Caco-2 (cell line): Measurements from ENCODE around the gene SMYD5. TPM values are rescaled to one million over a fixed set of nuclear protein-coding genes. Genes with fewer than 3 reads are reported as not detected.

Source experiments
- BruUV-seq: library from RNA; stranded (reverse); fragments of 400-500 nt; replicated peaks from 2 replicates; lab custom pipeline; 2021; lab: Mats Ljungman, UMichigan
- CTCF ChIA-PET: fragments of 300-600 bp; sonication (Branson Sonifier 250); formaldehyde crosslinking; loops from one replicate; lab custom pipeline; 2022; ENCODE audit warnings: antibody characterized with exemption; lab: Charles Lee
- POLR2A ChIA-PET: fragments of 300-600 bp; sonication (Branson Sonifier 250); formaldehyde crosslinking; loops from one replicate; lab custom pipeline; 2022; ENCODE audit warnings: antibody characterized with exemption; lab: Charles Lee
- DNase-seq, 2 experiments: peaks; one replicate each; pipeline versions ENCODE4 v3.0.0 to v3.0.0-alpha.2; 2020 to 2022
- H3K27me3 ChIP-seq: replicated peaks from 2 replicates; pipeline ENCODE4 v1.6.0; 2011; ENCODE audit warnings: low read length; ENCODE audit not compliant: control insufficient read depth, insufficient read depth
- H3K36me3 ChIP-seq: 2 replicates; pipeline ENCODE4 v1.5.1; 2011; ENCODE audit warnings: low read length; ENCODE audit not compliant: control insufficient read depth, insufficient read depth
- H3K4me1 ChIP-seq: fragments of 250-450 bp; sonication (Bioruptor Pico); 2 replicates; pipeline ENCODE4 v1.5.1; 2020; ENCODE audit warnings: mild to moderate bottlenecking
- H3K4me3 ChIP-seq: 2 replicates; pipeline ENCODE4 v1.5.1; 2011; ENCODE audit warnings: low read depth, mild to moderate bottlenecking, control low read depth, low read length
- H3K9me3 ChIP-seq: fragments of 250-450 bp; sonication (Bioruptor Pico); 2 replicates; pipeline ENCODE4 v1.5.1; 2020; ENCODE audit warnings: mild to moderate bottlenecking, moderate library complexity
- H3K27ac Mint-ChIP-seq: one replicate; pipeline ENCODE4 v1.8.0; 2022; ENCODE audit warnings: mixed read lengths; ENCODE audit not compliant: unreplicated experiment
- H3K27me3 Mint-ChIP-seq: one replicate; pipeline ENCODE4 v1.8.0; 2022; ENCODE audit warnings: mixed read lengths; ENCODE audit not compliant: insufficient read depth, unreplicated experiment
- H3K36me3 Mint-ChIP-seq: one replicate; pipeline ENCODE4 v1.8.0; 2022; ENCODE audit warnings: mild to moderate bottlenecking, mixed read lengths; ENCODE audit not compliant: insufficient read depth, unreplicated experiment
- H3K4me1 Mint-ChIP-seq: one replicate; pipeline ENCODE4 v1.8.0; 2022; ENCODE audit warnings: low read depth, mixed read lengths; ENCODE audit not compliant: unreplicated experiment
- H3K4me3 Mint-ChIP-seq: one replicate; pipeline ENCODE4 v1.8.0; 2022; ENCODE audit warnings: mild to moderate bottlenecking, moderate library complexity, mixed read lengths; ENCODE audit not compliant: unreplicated experiment
- H3K9me3 Mint-ChIP-seq: one replicate; pipeline ENCODE4 v1.8.0; 2022; ENCODE audit warnings: mixed read lengths; ENCODE audit not compliant: unreplicated experiment
- intact Hi-C: fragments of 100-400 bp; cut with micrococcal nuclease; formaldehyde crosslinking; loops from one replicate; pipeline ENCODE4 v1.10.0; 2022; ENCODE audit not compliant: unreplicated experiment
- total RNA-seq: library from RNA; stranded (reverse); gene quantifications from 2 replicates; pipeline ENCODE4 v1.2.3, GENCODE V29; 2022
- TF ChIP-seq, protein P1 (sequence below), 2 experiments: fragments of 200-600 bp in 1 of 2; IDR thresholded peaks; 1 replicate in 1 of 2; 2 replicates in 1 of 2; pipeline versions ENCODE4 v1.5.1 to v1.8.0; 2011 to 2022; ENCODE audit warnings: antibody characterized with exemption in 1 of 2, control low read depth in 1 of 2, inconsistent platforms in 1 of 2, low read depth in 1 of 2, low read length in 1 of 2, mild to moderate bottlenecking in 1 of 2, moderate library complexity in 1 of 2; ENCODE audit not compliant: insufficient read depth in 1 of 2, severe bottlenecking in 1 of 2, unreplicated experiment in 1 of 2

Gene SMYD5
- total RNA-seq, 1 experiment from 2014 or later = 65.8 TPM

DNA sequence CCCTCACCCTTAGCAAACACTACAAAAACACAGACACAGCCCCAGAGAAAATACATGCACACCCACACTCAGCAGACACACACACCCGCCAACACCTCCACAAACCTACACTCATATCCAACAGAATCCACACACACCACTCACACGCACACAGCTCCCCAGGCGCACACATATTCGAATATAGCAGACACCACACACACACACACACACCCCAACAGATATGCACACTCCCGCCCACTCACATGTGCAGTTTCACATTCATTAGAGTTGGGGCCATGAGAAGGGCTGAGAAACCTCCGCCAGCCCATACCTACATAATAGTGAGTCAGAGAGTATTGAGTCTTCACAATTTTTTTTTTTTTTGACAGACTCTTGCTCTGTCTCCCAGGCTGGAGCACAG is 41.1 kb upstream of the SMYD5 start:
- H3K4me3 Mint-ChIP-seq = no peak overlapping the region
- no peak for DNase-seq
- ChIA-PET POLR2A (no interaction called here), CTCF (interaction anchor here (0.8 kb wide), 1 partner anchor 10 kb away, joined by 3 read pairs; no protein-coding TSS in a partner anchor)
- H3K9me3 ChIP-seq = no peaks in the 10 kb centered on the region
- peaks cover 6% of the 10 kb centered on the region for H3K27me3 Mint-ChIP-seq
- no peak overlapping the region for H3K4me3 ChIP-seq
- peaks cover 12% of the 10 kb centered on the region for H3K36me3 Mint-ChIP-seq
- no peaks in the 10 kb centered on the region for H3K9me3 Mint-ChIP-seq
- H3K27me3 ChIP-seq = no peaks in the 10 kb centered on the region
- peaks cover 27% of the 10 kb centered on the region for H3K4me1 ChIP-seq
- TF ChIP-seq, protein P1, sequence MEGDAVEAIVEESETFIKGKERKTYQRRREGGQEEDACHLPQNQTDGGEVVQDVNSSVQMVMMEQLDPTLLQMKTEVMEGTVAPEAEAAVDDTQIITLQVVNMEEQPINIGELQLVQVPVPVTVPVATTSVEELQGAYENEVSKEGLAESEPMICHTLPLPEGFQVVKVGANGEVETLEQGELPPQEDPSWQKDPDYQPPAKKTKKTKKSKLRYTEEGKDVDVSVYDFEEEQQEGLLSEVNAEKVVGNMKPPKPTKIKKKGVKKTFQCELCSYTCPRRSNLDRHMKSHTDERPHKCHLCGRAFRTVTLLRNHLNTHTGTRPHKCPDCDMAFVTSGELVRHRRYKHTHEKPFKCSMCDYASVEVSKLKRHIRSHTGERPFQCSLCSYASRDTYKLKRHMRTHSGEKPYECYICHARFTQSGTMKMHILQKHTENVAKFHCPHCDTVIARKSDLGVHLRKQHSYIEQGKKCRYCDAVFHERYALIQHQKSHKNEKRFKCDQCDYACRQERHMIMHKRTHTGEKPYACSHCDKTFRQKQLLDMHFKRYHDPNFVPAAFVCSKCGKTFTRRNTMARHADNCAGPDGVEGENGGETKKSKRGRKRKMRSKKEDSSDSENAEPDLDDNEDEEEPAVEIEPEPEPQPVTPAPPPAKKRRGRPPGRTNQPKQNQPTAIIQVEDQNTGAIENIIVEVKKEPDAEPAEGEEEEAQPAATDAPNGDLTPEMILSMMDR (IDR thresholded peaks at IDR 0.05; ENCODE audit: insufficient read depth in 1 of 2, low read depth in 1 of 2, low read length in 1 of 2, severe bottlenecking in 1 of 2, unreplicated experiment in 1 of 2) = no peak
- no peak overlapping the region for H3K27ac Mint-ChIP-seq
- no peaks in the 10 kb centered on the region for H3K36me3 ChIP-seq
- peaks cover 10% of the 10 kb centered on the region for H3K4me1 Mint-ChIP-seq
- BruUV-seq = no TSS peak
- intact Hi-C loops = no loop called here

DNA sequence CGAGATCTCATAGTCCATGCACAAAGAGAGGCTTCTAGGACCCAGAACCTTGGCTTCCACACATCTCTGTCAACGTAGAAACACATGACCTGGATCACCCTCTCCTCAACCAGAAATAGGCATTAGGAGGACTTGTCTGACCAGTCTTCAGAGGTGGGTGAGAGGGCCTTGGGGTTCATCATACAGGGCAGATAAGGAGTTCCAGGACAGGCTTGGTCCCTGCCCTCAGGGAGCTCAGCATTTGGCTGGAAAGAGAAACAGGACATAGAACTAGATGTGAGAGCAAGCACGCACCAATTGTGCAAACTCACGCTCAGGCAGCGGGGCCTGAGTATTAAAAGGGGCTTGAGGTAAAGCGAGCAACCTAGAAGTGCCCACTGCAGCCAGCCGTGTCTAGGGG is 40.3 kb upstream of the SMYD5 start:
- H3K36me3 ChIP-seq = no peaks in the 10 kb centered on the region
- no peak overlapping the region for H3K4me3 Mint-ChIP-seq
- no peaks in the 10 kb centered on the region for H3K9me3 Mint-ChIP-seq
- TF ChIP-seq, protein P1 (IDR thresholded peaks at IDR 0.05; ENCODE audit: insufficient read depth in 1 of 2, low read depth in 1 of 2, low read length in 1 of 2, severe bottlenecking in 1 of 2, unreplicated experiment in 1 of 2) = no peak
- H3K4me1 Mint-ChIP-seq = peaks cover 10% of the 10 kb centered on the region
- CTCF ChIA-PET = interaction anchor here (0.8 kb wide), 2 partner anchors 10 to 94 kb away, joined by 3 read pairs; no protein-coding TSS in a partner anchor
- POLR2A ChIA-PET = no interaction called here
- no peaks in the 10 kb centered on the region for H3K9me3 ChIP-seq
- no peak for DNase-seq
- intact Hi-C loops = no loop called here
- H3K4me3 ChIP-seq = no peak overlapping the region
- no peaks in the 10 kb centered on the region for H3K27me3 ChIP-seq
- H3K4me1 ChIP-seq = peaks cover 28% of the 10 kb centered on the region
- H3K36me3 Mint-ChIP-seq = peaks cover 12% of the 10 kb centered on the region
- no TSS peak for BruUV-seq
- no peak overlapping the region for H3K27ac Mint-ChIP-seq
- peaks cover 3% of the 10 kb centered on the region for H3K27me3 Mint-ChIP-seq

DNA sequence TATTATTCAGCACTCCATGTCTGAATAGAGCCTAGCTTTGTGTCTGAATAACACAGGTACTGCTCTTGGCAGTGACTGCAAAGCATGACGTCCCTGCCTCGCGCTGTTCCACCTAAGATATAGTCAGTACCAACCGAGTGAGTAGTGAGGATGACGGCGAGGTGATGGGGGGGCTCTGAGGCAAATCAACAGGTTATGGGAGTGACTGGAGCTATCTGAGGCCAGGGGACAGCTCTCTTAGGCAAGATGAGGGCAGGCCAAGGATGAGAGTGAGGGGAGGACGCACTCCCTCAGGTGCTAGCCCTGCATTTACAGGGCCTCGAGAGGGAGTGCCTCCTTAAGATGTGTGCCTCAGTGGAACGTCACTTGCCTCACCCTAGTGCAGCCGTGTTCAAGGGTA is 39.8 kb upstream of the SMYD5 start:
- Mint-ChIP-seq H3K4me1 (peaks cover 10% of the 10 kb centered on the region), H3K27me3 (peaks cover under 1% of the 10 kb centered on the region), H3K27ac (no peak overlapping the region), H3K4me3 (no peak overlapping the region), H3K9me3 (no peaks in the 10 kb centered on the region), H3K36me3 (peaks cover 12% of the 10 kb centered on the region)
- TF ChIP-seq, protein P1 (IDR thresholded peaks at IDR 0.05; ENCODE audit: insufficient read depth in 1 of 2, low read depth in 1 of 2, low read length in 1 of 2, severe bottlenecking in 1 of 2, unreplicated experiment in 1 of 2) = no peak
- Histone ChIP-seq H3K4me1 (peaks cover 28% of the 10 kb centered on the region), H3K36me3 (no peaks in the 10 kb centered on the region), H3K4me3 (no peak overlapping the region), H3K9me3 (no peaks in the 10 kb centered on the region), H3K27me3 (no peaks in the 10 kb centered on the region)
- no peak for DNase-seq
- CTCF ChIA-PET = interaction anchor here (0.8 kb wide), 1 partner anchor 94 kb away, joined by 3 read pairs; no protein-coding TSS in a partner anchor
- POLR2A ChIA-PET = no interaction called here
- no TSS peak for BruUV-seq
- intact Hi-C loops = no loop called here
